K562 (cell line): ENCODE measurements around the gene GADL1. TPM values are rescaled to one million over a fixed set of nuclear protein-coding genes. Genes with fewer than 3 reads are reported as not detected.

Source experiments
- ATAC-seq: fragments of 200-7000 bp; cut with Tn5 transposase; 3 replicates; pipeline ENCODE4 v1.9.1; 2020; ENCODE audit warnings: moderate library complexity
- BruUV-seq: library from RNA; stranded (reverse); fragments of 400-500 nt; replicated peaks from 2 replicates; lab custom pipeline; 2021; lab: Mats Ljungman, UMichigan
- CTCF ChIA-PET: fragments of 300-600 bp; formaldehyde crosslinking; extraction: SDS; loops from one replicate; lab custom pipeline; 2021; ENCODE audit warnings: low intra/inter-chr PET ratio; lab: Yijun Ruan, JAX
- POLR2A ChIA-PET: fragments of 300-600, 350-650 bp; sonication (Branson Sonifier 250); formaldehyde crosslinking; extraction: SDS; loops from one replicate; lab custom pipeline; 2021; ENCODE audit warnings: antibody characterized with exemption, inconsistent platforms; lab: Yijun Ruan, JAX
- DNase-seq, 4 experiments: peaks; one replicate each; pipeline versions ENCODE4 v3.0.0 to v3.0.0-alpha.2; 2011 to 2018; ENCODE audit warnings: low spot score in 3 of 4, mixed read lengths in 3 of 4; ENCODE audit errors: extremely low read depth in 1 of 4
- FAIRE-seq: peaks from 2 replicates; lab custom pipeline; 2011; peaks lifted over from hg19 to GRCh38; lab: Jason Lieb, UNC
- H2AFZ ChIP-seq: 2 replicates; pipeline ENCODE4 v1.6.0; 2011; ENCODE audit warnings: low read depth, low read length, control low read depth, inconsistent platforms
- H3K27ac ChIP-seq: fragments of 200-600 bp; 3 replicates; pipeline ENCODE4 v1.8.0; 2011; ENCODE audit warnings: low read depth, mild to moderate bottlenecking, control low read depth, inconsistent platforms, low read length, moderate library complexity, mixed read lengths; ENCODE audit errors: extremely low read depth
- H3K27me3 ChIP-seq, 2 experiments: fragments of 300-600 bp in 1 of 2; 2 replicates in 1 of 2; 3 replicates in 1 of 2; pipeline versions ENCODE4 v1.6.0 to v1.8.0; 2011; ENCODE audit warnings: inconsistent platforms in 2 of 2, low read length in 2 of 2, mild to moderate bottlenecking in 1 of 2, mixed read lengths in 1 of 2, moderate library complexity in 1 of 2; ENCODE audit not compliant: control insufficient read depth in 2 of 2, insufficient read depth in 2 of 2
- H3K36me3 ChIP-seq: fragments of 300-600 bp; 3 replicates; pipeline ENCODE4 v1.8.0; 2011; ENCODE audit warnings: mild to moderate bottlenecking, low read length, inconsistent platforms; ENCODE audit not compliant: control insufficient read depth, insufficient read depth
- H3K4me1 ChIP-seq, 2 experiments: fragments of 200-600 bp in 1 of 2; replicated peaks in 1 of 2; 2 replicates in 1 of 2; 3 replicates in 1 of 2; pipeline versions ENCODE4 v1.5.1 to v1.8.0; 2011; ENCODE audit warnings: inconsistent platforms in 2 of 2, low read length in 2 of 2, mild to moderate bottlenecking in 1 of 2, mixed read lengths in 1 of 2, moderate library complexity in 1 of 2; ENCODE audit not compliant: control insufficient read depth in 2 of 2, insufficient read depth in 2 of 2
- H3K4me2 ChIP-seq: 2 replicates; pipeline ENCODE4 v1.6.1; 2011; ENCODE audit warnings: low read length, control low read depth, inconsistent platforms, mixed read lengths; ENCODE audit not compliant: insufficient read depth
- H3K4me3 ChIP-seq: fragments of 200-600 bp; sonication (generic), shearing (Covaris generic); 2 replicates; pipeline ENCODE4 v1.5.1; 2016; ENCODE audit warnings: control low read depth, inconsistent platforms
- H3K79me2 ChIP-seq: fragments of 200-600 bp; 3 replicates; pipeline ENCODE4 v1.8.0; 2011; ENCODE audit warnings: low read length, inconsistent platforms; ENCODE audit not compliant: control insufficient read depth, insufficient read depth
- H3K9ac ChIP-seq, 2 experiments: 2 replicates each; pipeline versions ENCODE4 v1.6.0 to v1.6.1; 2011; ENCODE audit warnings: low read depth in 2 of 2, low read length in 2 of 2, control low read depth in 1 of 2, inconsistent platforms in 1 of 2, mild to moderate bottlenecking in 1 of 2, mixed read lengths in 1 of 2; ENCODE audit not compliant: insufficient read depth in 1 of 2
- H3K9me1 ChIP-seq: one replicate; pipeline ENCODE4 v1.6.0; 2011; ENCODE audit warnings: inconsistent platforms, mild to moderate bottlenecking, low read length, moderate library complexity; ENCODE audit not compliant: control insufficient read depth, insufficient read depth
- H3K9me3 ChIP-seq: replicated peaks from 2 replicates; pipeline ENCODE4 v1.5.1; 2011; ENCODE audit warnings: low read depth, low read length, inconsistent platforms; ENCODE audit not compliant: control insufficient read depth, insufficient read depth
- H4K20me1 ChIP-seq: replicated peaks from 2 replicates; pipeline ENCODE4 v1.6.1; 2011; ENCODE audit warnings: low read length, inconsistent platforms, mixed read lengths; ENCODE audit not compliant: control insufficient read depth, insufficient read depth
- BRF2 ChIP-seq: IDR thresholded peaks from 3 replicates; pipeline ENCODE4 v1.6.1; 2011; ENCODE audit warnings: borderline replicate concordance, mild to moderate bottlenecking; ENCODE audit not compliant: insufficient read length, insufficient read depth
- EWSR1 ChIP-seq: fragments of 450-650 bp; IDR thresholded peaks from 2 replicates; pipeline ENCODE4 v1.6.1; 2018; ENCODE audit warnings: borderline replicate concordance, mild to moderate bottlenecking, low read depth, moderate library complexity; ENCODE audit not compliant: partially characterized antibody
- KAT7 ChIP-seq: sonication (generic); formaldehyde crosslinking; IDR thresholded peaks from 2 replicates; pipeline ENCODE4 v1.8.0; 2022; ENCODE audit warnings: missing genetic modification reagents, mild to moderate bottlenecking, borderline replicate concordance
- KLF1 ChIP-seq: fragments of 450-650 bp; IDR thresholded peaks from 2 replicates; pipeline ENCODE4 v1.6.1; 2016; ENCODE audit warnings: missing genetic modification characterization, missing compliant biosample characterization
- NR0B1 ChIP-seq: fragments of 450-650 bp; IDR thresholded peaks from one replicate; pipeline ENCODE4 v1.6.1; 2018; ENCODE audit warnings: mild to moderate bottlenecking, moderate library complexity; ENCODE audit not compliant: partially characterized antibody
- NR4A1 ChIP-seq, 2 experiments: fragments of 250-450 bp in 1 of 2; fragments of 450-650 bp in 1 of 2; sonication (Bioruptor Pico) in 1 of 2; IDR thresholded peaks; 2 replicates each; pipeline versions ENCODE4 v1.4.0 to v1.6.1; 2016 to 2020; ENCODE audit warnings: mild to moderate bottlenecking in 2 of 2, missing compliant biosample characterization in 1 of 2, missing genetic modification characterization in 1 of 2, moderate library complexity in 1 of 2
- PHB2 ChIP-seq: fragments of 450-650 bp; IDR thresholded peaks from 2 replicates; pipeline ENCODE4 v1.6.1; 2017; ENCODE audit warnings: low read depth
- PPARD ChIP-seq: fragments of 250-450 bp; sonication (Bioruptor Pico); IDR thresholded peaks from 2 replicates; pipeline ENCODE4 v1.8.0; 2022; ENCODE audit warnings: inconsistent platforms, mild to moderate bottlenecking, moderate library complexity
- RBM22 ChIP-seq: fragments of 200-400 bp; formaldehyde crosslinking; IDR thresholded peaks from 2 replicates; pipeline ENCODE4 v1.6.1; 2018; ENCODE audit warnings: low read length, low read depth; ENCODE audit not compliant: poor library complexity, severe bottlenecking
- TRIM28 ChIP-seq: fragments of 450-650 bp; IDR thresholded peaks from 2 replicates; pipeline ENCODE4 v1.6.1; 2017
- USF1 ChIP-seq: sonication (generic); formaldehyde crosslinking; IDR thresholded peaks from 2 replicates; pipeline ENCODE4 v1.9.0; 2022; ENCODE audit warnings: mild to moderate bottlenecking, missing genetic modification reagents
- ZNF57 ChIP-seq: fragments of 450-650 bp; formaldehyde crosslinking; IDR thresholded peaks from 2 replicates; pipeline ENCODE4 v1.4.0; 2020; ENCODE audit warnings: mild to moderate bottlenecking, moderate library complexity
- WGBS: fragments of 100-300 bp; shearing (Covaris generic); methylation state at CpG from one replicate; pipeline ENCODE4 v1.1.6; 2016; ENCODE audit warnings: low coverage, mixed read lengths; ENCODE audit not compliant: insufficient coverage; ENCODE audit errors: missing lambda C conversion rate; 5-methylcytosine and 5-hydroxymethylcytosine counted together
- in situ Hi-C: fragments of 300-500 bp; cut with MboI; formaldehyde crosslinking; loops from 4 replicates; pipeline ENCODE4 v1.15.0; 2018; ENCODE audit warnings: inconsistent platforms, mixed read lengths
- intact Hi-C: fragments of 100-400 bp; cut with micrococcal nuclease; formaldehyde crosslinking; loops from 2 replicates; pipeline ENCODE4 v1.14.2; 2022
- polyA plus RNA-seq, 8 experiments: library from polyadenylated mRNA; depleted of rRNA in 4 of 8; stranded (reverse) in 5 of 8; unstranded in 3 of 8; fragments of >200 nt; fragmentation: Nextera tagmentation in 2 of 8; fragmentation: Illumina TruSeq in 1 of 8; extraction: Ambion mirVana in 2 of 8; extraction: Trizol in 1 of 8; gene quantifications; 2 replicates each; pipeline versions ENCODE4 v1.2.1 to v1.2.3, GENCODE V29; 2011 to 2014; ENCODE audit warnings: inconsistent platforms in 1 of 8, missing spikeins in 1 of 8
- total RNA-seq, 7 experiments: library from RNA; depleted of rRNA in 6 of 7; stranded (reverse); fragments of >200 nt in 6 of 7; fragmentation: Illumina TruSeq in 2 of 7; extraction: Trizol in 2 of 7; gene quantifications; 2 replicates each; pipeline versions ENCODE4 v1.2.1 to v1.2.3, GENCODE V29; 2011 to 2021; ENCODE audit warnings: low replicate concordance in 1 of 7
- TF ChIP-seq, protein P1 (sequence below), 2 experiments: fragments of 450-650 bp in 1 of 2; sonication (generic) in 1 of 2; formaldehyde crosslinking in 1 of 2; IDR thresholded peaks in 1 of 2; conservative IDR thresholded peaks in 1 of 2; 2 replicates each; pipeline versions ENCODE4 v1.6.1 to v1.8.1; 2016 to 2023; ENCODE audit warnings: mild to moderate bottlenecking in 2 of 2, moderate library complexity in 2 of 2, inconsistent platforms in 1 of 2, missing genetic modification reagents in 1 of 2

Gene GADL1
- total and polyA plus RNA-seq, 9 of the 15 experiments (the other 6 are each of a cell fraction or from before 2014, with no cell fraction given) = 0.07 TPM; not detected in 8

GRCh38 chr3:30843877-30844276, 50.6 kb downstream of the GADL1 start:
- intact Hi-C loops (no loop called here), in situ Hi-C loops (no loop called here)

More at GRCh38 chr3:30843877-30844276, 50.6 kb downstream of the GADL1 start:
- H3K27ac ChIP-seq = no peak overlapping the region
- no peaks in the 10 kb centered on the region for H3K9me3 ChIP-seq
- ChIA-PET CTCF (no interaction called here), POLR2A (no interaction called here)
- no peak overlapping the region for H3K4me3 ChIP-seq
- H2AFZ ChIP-seq = no peak overlapping the region
- no peaks in the 10 kb centered on the region for H3K27me3 ChIP-seq
- H3K4me1 ChIP-seq = no peaks in the 10 kb centered on the region
- H4K20me1 ChIP-seq = no peaks in the 10 kb centered on the region
- H3K36me3 ChIP-seq = no peaks in the 10 kb centered on the region
- no peaks in the 10 kb centered on the region for H3K79me2 ChIP-seq
- no peaks in the 10 kb centered on the region for H3K9me1 ChIP-seq
- ATAC-seq (no peak), DNase-seq (no peak), FAIRE-seq (no peak)
- WGBS = 3% methylated on average over 10 of the region's 10 CpGs
- no peak overlapping the region for H3K4me2 ChIP-seq
- H3K9ac ChIP-seq = no peak overlapping the region
- no TSS peak for BruUV-seq
- no peak for TF ChIP-seq PHB2
- TF ChIP-seq KLF1 (tag) = no peak
- TF ChIP-seq, protein P1, sequence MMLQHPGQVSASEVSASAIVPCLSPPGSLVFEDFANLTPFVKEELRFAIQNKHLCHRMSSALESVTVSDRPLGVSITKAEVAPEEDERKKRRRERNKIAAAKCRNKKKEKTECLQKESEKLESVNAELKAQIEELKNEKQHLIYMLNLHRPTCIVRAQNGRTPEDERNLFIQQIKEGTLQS (IDR thresholded peaks at IDR 0.05) = no peak
- TF ChIP-seq, protein P1 (CRISPR knock-in tag; conservative IDR thresholded peaks at IDR 0.05) = no peak
- TF ChIP-seq TRIM28 = no peak
- TF ChIP-seq PPARD (CRISPR knock-in tag) = no peak
- TF ChIP-seq NR4A1 (CRISPR knock-in tag; IDR thresholded peaks at IDR 0.05) = no peak
- TF ChIP-seq NR4A1 (tag; IDR thresholded peaks at IDR 0.05) = no peak
- TF ChIP-seq BRF2 = no peak
- TF ChIP-seq EWSR1 = no peak
- no peak for TF ChIP-seq ZNF57 (CRISPR knock-in tag)
- TF ChIP-seq KAT7 (CRISPR knock-in tag) = no peak
- no peak for TF ChIP-seq RBM22
- TF ChIP-seq USF1 (CRISPR knock-in tag) = no peak
- no peak for TF ChIP-seq NR0B1
